SK-N-MC (cell line): ENCODE measurements around the gene SSBP2.

Source experiments
- EZH2 ChIP-seq: fragments of 200-600 bp; sonication (generic); IDR thresholded peaks from one replicate; pipeline ENCODE4 v1.6.1; 2017; ENCODE audit warnings: antibody characterized with exemption
- FOXP2 ChIP-seq: optimal IDR thresholded peaks from 2 replicates; pipeline ENCODE3; 2011; ENCODE audit warnings: mild to moderate bottlenecking, moderate library complexity; ENCODE audit not compliant: insufficient read depth; ENCODE audit errors: extremely low read length, control extremely low read depth
- POLR2AphosphoS5 ChIP-seq: IDR thresholded peaks from 2 replicates; pipeline ENCODE4 v1.6.1; 2012; ENCODE audit warnings: mild to moderate bottlenecking, low read depth, low read length, borderline replicate concordance

GRCh38 chr5:81577091-81577490 is 173.8 kb downstream of the SSBP2 start:
- no peak for TF ChIP-seq EZH2
- no peak for TF ChIP-seq FOXP2
- no peak for TF ChIP-seq POLR2AphosphoS5
